ENCODE measurements around the gene EFNA5. TPM values are rescaled to one million over a fixed set of nuclear protein-coding genes. Genes with fewer than 3 reads are reported as not detected.

The EFNA5 gene
- polyA plus RNA-seq, 3 donors, result 0.01 TPM; not detected in 2

GRCh38 chr5:107696498-107696897 is 25.8 kb upstream of the EFNA5 start:
- 82% methylated on average over 1 of the region's 4 CpGs for WGBS (ENCODE audit: insufficient coverage)
- Mint-ChIP-seq H3K36me3 (no peaks in the 10 kb centered on the region), H3K9me3 (peaks cover 0 to 14% (median 2%) of the 10 kb centered on the region in 7 donors), H3K27me3 (ENCODE audit: low read depth in 3 of 3) (no peaks in the 10 kb centered on the region), H3K27ac (no peak overlapping the region), H3K4me3 (no peak overlapping the region), H3K4me1 (no peaks in the 10 kb centered on the region)
- Histone ChIP-seq H4K20me1 (ENCODE audit: insufficient read depth, low read length) (no peaks in the 10 kb centered on the region), H3K27me3 (ENCODE audit: control insufficient read depth in 2 of 2, insufficient read depth in 2 of 2, low read length in 2 of 2) (no peaks in the 10 kb centered on the region), H3K9ac (ENCODE audit: insufficient read depth, low read length, poor library complexity, severe bottlenecking) (no peak overlapping the region), H2AFZ (ENCODE audit: insufficient read depth, low read depth, low read length, poor library complexity, severe bottlenecking) (no peak overlapping the region), H3K4me2 (replicated peaks; ENCODE audit: extremely low read depth, low read length, poor library complexity, severe bottlenecking) (no peak overlapping the region), H3K27ac (ENCODE audit: low read depth in 1 of 2, low read length in 2 of 2) (no peak overlapping the region), H3K4me3 (replicated peaks in 1 of 3; ENCODE audit: low read depth in 2 of 3, low read length in 3 of 3) (no peak overlapping the region), H3K9me3 (replicated peaks in 1 of 2; ENCODE audit: control insufficient read depth in 1 of 2, insufficient read depth in 1 of 2, low read length in 2 of 2) (no peaks in the 10 kb centered on the region), H3K4me1 (ENCODE audit: control insufficient read depth in 1 of 2, insufficient read depth in 2 of 2, low read length in 2 of 2) (no peaks in the 10 kb centered on the region), H3K36me3 (replicated peaks in 1 of 2; ENCODE audit: control insufficient read depth in 1 of 2, insufficient read depth in 2 of 2, low read length in 2 of 2) (no peaks in the 10 kb centered on the region), H3K79me2 (ENCODE audit: insufficient read depth, low read length) (no peaks in the 10 kb centered on the region)
- intact Hi-C loops (cut with micrococcal nuclease), result no loop called here
- DNase-seq, result no peak
- no peak for TF ChIP-seq CTCF (IDR thresholded peaks at IDR 0.05)

GRCh38 chr5:107696080-107696479 is 25.3 kb upstream of the EFNA5 start:
- H3K36me3 ChIP-seq (replicated peaks in 1 of 2; ENCODE audit: control insufficient read depth in 1 of 2, insufficient read depth in 2 of 2, low read length in 2 of 2), result no peaks in the 10 kb centered on the region
- H3K4me2 ChIP-seq (replicated peaks; ENCODE audit: extremely low read depth, low read length, poor library complexity, severe bottlenecking), result no peak overlapping the region
- H3K27me3 ChIP-seq (ENCODE audit: control insufficient read depth in 2 of 2, insufficient read depth in 2 of 2, low read length in 2 of 2), result no peaks in the 10 kb centered on the region
- H4K20me1 ChIP-seq (ENCODE audit: insufficient read depth, low read length), result no peaks in the 10 kb centered on the region
- 89% methylated on average over 3 of the region's 4 CpGs for WGBS (ENCODE audit: insufficient coverage)
- no peaks in the 10 kb centered on the region for H3K9me3 ChIP-seq (replicated peaks in 1 of 2; ENCODE audit: control insufficient read depth in 1 of 2, insufficient read depth in 1 of 2, low read length in 2 of 2)
- H3K79me2 ChIP-seq (ENCODE audit: insufficient read depth, low read length), result no peaks in the 10 kb centered on the region
- H3K4me1 ChIP-seq (ENCODE audit: control insufficient read depth in 1 of 2, insufficient read depth in 2 of 2, low read length in 2 of 2), result no peaks in the 10 kb centered on the region
- Mint-ChIP-seq H3K4me1 (no peaks in the 10 kb centered on the region), H3K27me3 (ENCODE audit: low read depth in 3 of 3) (no peaks in the 10 kb centered on the region), H3K4me3 (no peak overlapping the region), H3K27ac (no peak overlapping the region), H3K9me3 (peaks cover 0 to 14% (median 3%) of the 10 kb centered on the region in 7 donors), H3K36me3 (no peaks in the 10 kb centered on the region)
- intact Hi-C loops (cut with micrococcal nuclease), result no loop called here
- H2AFZ ChIP-seq (ENCODE audit: insufficient read depth, low read depth, low read length, poor library complexity, severe bottlenecking), result no peak overlapping the region
- TF ChIP-seq CTCF (IDR thresholded peaks at IDR 0.05), result no peak
- no peak overlapping the region for H3K4me3 ChIP-seq (replicated peaks in 1 of 3; ENCODE audit: low read depth in 2 of 3, low read length in 3 of 3)
- H3K9ac ChIP-seq (ENCODE audit: insufficient read depth, low read length, poor library complexity, severe bottlenecking), result no peak overlapping the region
- DNase-seq, result no peak
- H3K27ac ChIP-seq (ENCODE audit: low read depth in 1 of 2, low read length in 2 of 2), result no peak overlapping the region

All from CD14-positive monocyte (primary cell).